ENCODE data around the gene FSTL5. TPM values are rescaled to one million over a fixed set of nuclear protein-coding genes. Genes with fewer than 3 reads are reported as not detected.

FSTL5 gene
- total and polyA plus RNA-seq, 2 experiments from 2014 or later: 0.06 to 0.49 TPM

DNA sequence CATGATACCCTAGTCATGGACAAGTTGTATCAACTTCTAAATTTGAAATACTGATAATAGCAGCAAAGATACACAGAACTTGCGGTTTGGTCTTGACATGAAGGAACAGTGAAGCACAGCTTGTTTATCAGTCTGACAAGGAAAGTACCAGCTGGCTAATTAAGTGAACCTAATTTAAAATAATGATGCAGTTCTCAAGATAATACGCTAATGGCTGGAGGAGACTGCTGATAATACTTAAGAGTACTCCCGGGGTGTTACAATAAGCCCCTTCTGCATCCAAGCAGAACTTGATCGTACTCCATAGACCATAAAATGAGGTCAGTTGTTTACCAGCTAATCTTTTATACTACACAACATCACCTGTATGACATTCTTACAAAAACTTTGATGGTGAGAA is 697.5 kb downstream of the FSTL5 start:
- Histone ChIP-seq H4K20me1 (replicated peaks; ENCODE audit: insufficient read depth) (no peaks in the 10 kb centered on the region), H3K4me3 (no peak overlapping the region), H2AFZ (no peak overlapping the region), H3K27ac (ENCODE audit: low read depth) (no peak overlapping the region), H3F3A (replicated peaks; ENCODE audit: low read depth) (no peaks in the 10 kb centered on the region), H3K79me2 (replicated peaks; ENCODE audit: insufficient read depth) (no peaks in the 10 kb centered on the region), H3K4me1 (ENCODE audit: insufficient read depth) (peaks cover 7% of the 10 kb centered on the region), H3K27me3 (ENCODE audit: insufficient read depth) (no peaks in the 10 kb centered on the region), H3K36me3 (ENCODE audit: insufficient read depth) (no peaks in the 10 kb centered on the region), H3K9me2 (ENCODE audit: insufficient read depth) (no peaks in the 10 kb centered on the region), H3K4me2 (no peak overlapping the region)
- Mint-ChIP-seq H3K27me3 (ENCODE audit: insufficient read depth, low read depth, poor library complexity) (peaks cover 5% of the 10 kb centered on the region), H3K27ac (no peak overlapping the region), H3K4me3 (no peak overlapping the region), H3K4me1 (peaks cover 4% of the 10 kb centered on the region; the same call in 1 of the 3 replicates), H3K9me3 (no peaks in the 10 kb centered on the region), H3K36me3 (ENCODE audit: low read depth) (no peaks in the 10 kb centered on the region)
- TF ChIP-seq, protein P1, sequence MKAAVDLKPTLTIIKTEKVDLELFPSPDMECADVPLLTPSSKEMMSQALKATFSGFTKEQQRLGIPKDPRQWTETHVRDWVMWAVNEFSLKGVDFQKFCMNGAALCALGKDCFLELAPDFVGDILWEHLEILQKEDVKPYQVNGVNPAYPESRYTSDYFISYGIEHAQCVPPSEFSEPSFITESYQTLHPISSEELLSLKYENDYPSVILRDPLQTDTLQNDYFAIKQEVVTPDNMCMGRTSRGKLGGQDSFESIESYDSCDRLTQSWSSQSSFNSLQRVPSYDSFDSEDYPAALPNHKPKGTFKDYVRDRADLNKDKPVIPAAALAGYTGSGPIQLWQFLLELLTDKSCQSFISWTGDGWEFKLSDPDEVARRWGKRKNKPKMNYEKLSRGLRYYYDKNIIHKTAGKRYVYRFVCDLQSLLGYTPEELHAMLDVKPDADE (IDR thresholded peaks at IDR 0.05): no peak
- TF ChIP-seq ZNF114 (CRISPR knock-in tag; IDR thresholded peaks at IDR 0.05) (no peak), STAT1 (IDR thresholded peaks at IDR 0.05; ENCODE audit: unreplicated experiment) (no peak), EZH2phosphoT487 (IDR thresholded peaks at IDR 0.05; ENCODE audit: unreplicated experiment) (no peak), ZNF331 (CRISPR knock-in tag; IDR thresholded peaks at IDR 0.05; ENCODE audit: low read depth) (no peak), EZH2 (IDR thresholded peaks at IDR 0.05; ENCODE audit: low read depth, unreplicated experiment) (no peak)
- TF ChIP-seq, protein P2, sequence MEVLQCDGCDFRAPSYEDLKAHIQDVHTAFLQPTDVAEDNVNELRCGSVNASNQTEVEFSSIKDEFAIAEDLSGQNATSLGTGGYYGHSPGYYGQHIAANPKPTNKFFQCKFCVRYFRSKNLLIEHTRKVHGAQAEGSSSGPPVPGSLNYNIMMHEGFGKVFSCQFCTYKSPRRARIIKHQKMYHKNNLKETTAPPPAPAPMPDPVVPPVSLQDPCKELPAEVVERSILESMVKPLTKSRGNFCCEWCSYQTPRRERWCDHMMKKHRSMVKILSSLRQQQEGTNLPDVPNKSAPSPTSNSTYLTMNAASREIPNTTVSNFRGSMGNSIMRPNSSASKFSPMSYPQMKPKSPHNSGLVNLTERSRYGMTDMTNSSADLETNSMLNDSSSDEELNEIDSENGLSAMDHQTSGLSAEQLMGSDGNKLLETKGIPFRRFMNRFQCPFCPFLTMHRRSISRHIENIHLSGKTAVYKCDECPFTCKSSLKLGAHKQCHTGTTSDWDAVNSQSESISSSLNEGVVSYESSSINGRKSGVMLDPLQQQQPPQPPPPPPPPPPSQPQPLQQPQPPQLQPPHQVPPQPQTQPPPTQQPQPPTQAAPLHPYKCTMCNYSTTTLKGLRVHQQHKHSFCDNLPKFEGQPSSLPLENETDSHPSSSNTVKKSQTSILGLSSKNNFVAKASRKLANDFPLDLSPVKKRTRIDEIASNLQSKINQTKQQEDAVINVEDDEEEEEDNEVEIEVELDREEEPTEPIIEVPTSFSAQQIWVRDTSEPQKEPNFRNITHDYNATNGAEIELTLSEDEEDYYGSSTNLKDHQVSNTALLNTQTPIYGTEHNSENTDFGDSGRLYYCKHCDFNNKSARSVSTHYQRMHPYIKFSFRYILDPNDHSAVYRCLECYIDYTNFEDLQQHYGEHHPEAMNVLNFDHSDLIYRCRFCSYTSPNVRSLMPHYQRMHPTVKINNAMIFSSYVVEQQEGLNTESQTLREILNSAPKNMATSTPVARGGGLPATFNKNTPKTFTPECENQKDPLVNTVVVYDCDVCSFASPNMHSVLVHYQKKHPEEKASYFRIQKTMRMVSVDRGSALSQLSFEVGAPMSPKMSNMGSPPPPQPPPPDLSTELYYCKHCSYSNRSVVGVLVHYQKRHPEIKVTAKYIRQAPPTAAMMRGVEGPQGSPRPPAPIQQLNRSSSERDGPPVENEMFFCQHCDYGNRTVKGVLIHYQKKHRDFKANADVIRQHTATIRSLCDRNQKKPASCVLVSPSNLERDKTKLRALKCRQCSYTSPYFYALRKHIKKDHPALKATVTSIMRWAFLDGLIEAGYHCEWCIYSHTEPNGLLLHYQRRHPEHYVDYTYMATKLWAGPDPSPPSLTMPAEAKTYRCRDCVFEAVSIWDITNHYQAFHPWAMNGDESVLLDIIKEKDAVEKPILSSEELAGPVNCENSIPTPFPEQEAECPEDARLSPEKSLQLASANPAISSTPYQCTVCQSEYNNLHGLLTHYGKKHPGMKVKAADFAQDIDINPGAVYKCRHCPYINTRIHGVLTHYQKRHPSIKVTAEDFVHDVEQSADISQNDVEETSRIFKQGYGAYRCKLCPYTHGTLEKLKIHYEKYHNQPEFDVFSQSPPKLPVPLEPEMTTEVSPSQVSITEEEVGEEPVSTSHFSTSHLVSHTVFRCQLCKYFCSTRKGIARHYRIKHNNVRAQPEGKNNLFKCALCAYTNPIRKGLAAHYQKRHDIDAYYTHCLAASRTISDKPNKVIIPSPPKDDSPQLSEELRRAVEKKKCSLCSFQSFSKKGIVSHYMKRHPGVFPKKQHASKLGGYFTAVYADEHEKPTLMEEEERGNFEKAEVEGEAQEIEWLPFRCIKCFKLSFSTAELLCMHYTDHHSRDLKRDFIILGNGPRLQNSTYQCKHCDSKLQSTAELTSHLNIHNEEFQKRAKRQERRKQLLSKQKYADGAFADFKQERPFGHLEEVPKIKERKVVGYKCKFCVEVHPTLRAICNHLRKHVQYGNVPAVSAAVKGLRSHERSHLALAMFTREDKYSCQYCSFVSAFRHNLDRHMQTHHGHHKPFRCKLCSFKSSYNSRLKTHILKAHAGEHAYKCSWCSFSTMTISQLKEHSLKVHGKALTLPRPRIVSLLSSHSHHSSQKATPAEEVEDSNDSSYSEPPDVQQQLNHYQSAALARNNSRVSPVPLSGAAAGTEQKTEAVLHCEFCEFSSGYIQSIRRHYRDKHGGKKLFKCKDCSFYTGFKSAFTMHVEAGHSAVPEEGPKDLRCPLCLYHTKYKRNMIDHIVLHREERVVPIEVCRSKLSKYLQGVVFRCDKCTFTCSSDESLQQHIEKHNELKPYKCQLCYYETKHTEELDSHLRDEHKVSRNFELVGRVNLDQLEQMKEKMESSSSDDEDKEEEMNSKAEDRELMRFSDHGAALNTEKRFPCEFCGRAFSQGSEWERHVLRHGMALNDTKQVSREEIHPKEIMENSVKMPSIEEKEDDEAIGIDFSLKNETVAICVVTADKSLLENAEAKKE (CRISPR knock-in tag; IDR thresholded peaks at IDR 0.05): no peak
- TF ChIP-seq, protein P3, sequence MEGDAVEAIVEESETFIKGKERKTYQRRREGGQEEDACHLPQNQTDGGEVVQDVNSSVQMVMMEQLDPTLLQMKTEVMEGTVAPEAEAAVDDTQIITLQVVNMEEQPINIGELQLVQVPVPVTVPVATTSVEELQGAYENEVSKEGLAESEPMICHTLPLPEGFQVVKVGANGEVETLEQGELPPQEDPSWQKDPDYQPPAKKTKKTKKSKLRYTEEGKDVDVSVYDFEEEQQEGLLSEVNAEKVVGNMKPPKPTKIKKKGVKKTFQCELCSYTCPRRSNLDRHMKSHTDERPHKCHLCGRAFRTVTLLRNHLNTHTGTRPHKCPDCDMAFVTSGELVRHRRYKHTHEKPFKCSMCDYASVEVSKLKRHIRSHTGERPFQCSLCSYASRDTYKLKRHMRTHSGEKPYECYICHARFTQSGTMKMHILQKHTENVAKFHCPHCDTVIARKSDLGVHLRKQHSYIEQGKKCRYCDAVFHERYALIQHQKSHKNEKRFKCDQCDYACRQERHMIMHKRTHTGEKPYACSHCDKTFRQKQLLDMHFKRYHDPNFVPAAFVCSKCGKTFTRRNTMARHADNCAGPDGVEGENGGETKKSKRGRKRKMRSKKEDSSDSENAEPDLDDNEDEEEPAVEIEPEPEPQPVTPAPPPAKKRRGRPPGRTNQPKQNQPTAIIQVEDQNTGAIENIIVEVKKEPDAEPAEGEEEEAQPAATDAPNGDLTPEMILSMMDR (conservative IDR thresholded peaks at IDR 0.05; ENCODE audit: low read depth in 2 of 2): no peak
- DNase-seq (ENCODE audit: low spot score): no peak
- no peak for ATAC-seq
